Esophagus squamous epithelium (tissue), 5 donors: ENCODE measurements around the gene CD247. TPM values are rescaled to one million over a fixed set of nuclear protein-coding genes. Genes with fewer than 3 reads are reported as not detected.
A peak's percentile ranks its signal among the peaks of the same experiment; 100 is the strongest.

Experiments
- DNase-seq: peaks from one replicate; lab custom pipeline; 2025; lab: John Stamatoyannopoulos, UW
- H3K27ac ChIP-seq, 4 donors: fragments of 200-600 bp; sonication (generic); one replicate each; pipeline ENCODE4 v1.5.1; 2016 to 2019; ENCODE audit warnings: mild to moderate bottlenecking in 1 of 4
- H3K27me3 ChIP-seq, 4 donors: fragments of 200-600 bp; sonication (generic); 1 replicate in 3 of 4; 2 replicates in 1 of 4; pipeline versions ENCODE4 v1.5.1 to v1.6.0; 2017 to 2021; ENCODE audit warnings: antibody characterized with exemption in 1 of 4
- H3K36me3 ChIP-seq, 3 donors: fragments of 200-600 bp; sonication (generic); one replicate each; pipeline ENCODE4 v1.5.1; 2016 to 2019
- H3K4me1 ChIP-seq, 3 donors: fragments of 200-600 bp; sonication (generic); one replicate each; pipeline ENCODE4 v1.5.1; 2017 to 2019
- H3K4me3 ChIP-seq, 4 donors: fragments of 200-600 bp; sonication (generic); 1 replicate in 3 of 4; 2 replicates in 1 of 4; pipeline ENCODE4 v1.5.1; 2016 to 2019; ENCODE audit warnings: mild to moderate bottlenecking in 2 of 4, moderate library complexity in 1 of 4
- H3K9me3 ChIP-seq, 3 donors: fragments of 200-600 bp; sonication (generic); one replicate each; pipeline ENCODE4 v1.5.1; 2016 to 2019
- POLR2A ChIP-seq, 4 donors: fragments of 450-650 bp; IDR thresholded peaks; one replicate each; pipeline ENCODE4 v1.6.1; 2017; ENCODE audit warnings: antibody characterized with exemption in 4 of 4, mild to moderate bottlenecking in 4 of 4, moderate library complexity in 3 of 4
- WGBS, 2 donors: methylation state at CpG; one replicate each; pipeline ENCODE4 v1.1.5; 2018; 5-methylcytosine and 5-hydroxymethylcytosine counted together
- intact Hi-C: fragments of 100-400 bp; cut with DNase I; formaldehyde crosslinking; loops from one replicate; pipeline ENCODE4 v1.15.0; 2022
- total RNA-seq, 4 donors: library from RNA; depleted of rRNA; stranded (reverse); fragments of >200 nt; gene quantifications; one replicate each; pipeline ENCODE4 v1.1.0, GENCODE V29; 2016
- TF ChIP-seq, protein P1 (sequence below), 6 experiments: fragments of 450-650 bp in 4 of 6; fragments of 200-600 bp in 2 of 6; sonication (generic) in 2 of 6; IDR thresholded peaks; one replicate each; pipeline ENCODE4 v1.5.1; 2016 to 2019; ENCODE audit warnings: antibody characterized with exemption in 6 of 6, mild to moderate bottlenecking in 4 of 6, moderate library complexity in 4 of 6
- donor health status: DM: yes; HTN: yes; CAD: no.

The CD247 gene
- total RNA-seq, 4 donors from 2014 or later, result 0.68 to 3.5 (median 3.1) TPM

DNA sequence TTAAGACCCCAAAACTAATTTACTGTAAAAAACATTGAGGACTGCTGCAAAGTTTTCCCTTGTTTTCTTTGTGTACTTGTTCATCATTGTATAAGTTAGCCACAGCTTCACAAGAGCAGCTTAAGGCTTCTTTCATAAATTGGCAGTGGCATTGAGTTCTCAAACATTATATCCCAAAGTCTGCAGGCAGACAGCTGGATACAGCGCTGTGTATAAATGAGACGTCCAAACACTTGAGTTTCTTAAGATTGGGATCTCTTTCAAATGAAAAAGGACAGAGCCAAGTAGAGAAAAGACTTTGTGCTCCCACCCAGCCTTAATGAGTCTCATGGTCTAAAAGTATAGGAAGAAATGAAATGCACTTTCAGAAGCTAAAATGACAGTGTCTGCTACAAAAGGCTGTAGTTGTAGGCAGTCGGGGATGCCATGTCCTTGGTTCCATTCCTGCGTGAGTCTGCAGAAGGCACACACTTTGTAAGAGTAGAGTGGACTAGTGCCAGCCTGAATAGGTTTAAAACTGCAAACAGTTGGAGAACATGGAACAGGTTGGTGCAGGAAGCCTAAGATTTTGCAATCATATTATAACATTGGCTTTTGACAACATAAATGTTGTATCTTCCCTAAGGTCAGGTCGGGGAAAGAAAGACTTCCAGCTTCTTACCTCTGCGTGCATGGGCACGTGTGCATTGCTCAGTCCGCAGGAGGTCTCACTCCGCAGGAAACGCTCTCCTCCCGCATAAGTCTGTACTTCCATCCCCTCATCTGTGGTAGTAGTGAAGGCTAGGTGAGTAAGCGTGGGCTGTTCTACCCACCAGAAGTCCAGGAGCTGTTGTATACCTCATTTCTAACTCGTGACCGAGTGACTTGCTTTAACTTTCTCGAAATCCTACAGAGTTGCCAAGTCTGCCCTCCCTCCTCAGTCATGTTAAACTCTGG lies 94.4 kb downstream of the CD247 start:
- no peak for TF ChIP-seq POLR2A (IDR thresholded peaks at IDR 0.05)
- TF ChIP-seq, protein P1, sequence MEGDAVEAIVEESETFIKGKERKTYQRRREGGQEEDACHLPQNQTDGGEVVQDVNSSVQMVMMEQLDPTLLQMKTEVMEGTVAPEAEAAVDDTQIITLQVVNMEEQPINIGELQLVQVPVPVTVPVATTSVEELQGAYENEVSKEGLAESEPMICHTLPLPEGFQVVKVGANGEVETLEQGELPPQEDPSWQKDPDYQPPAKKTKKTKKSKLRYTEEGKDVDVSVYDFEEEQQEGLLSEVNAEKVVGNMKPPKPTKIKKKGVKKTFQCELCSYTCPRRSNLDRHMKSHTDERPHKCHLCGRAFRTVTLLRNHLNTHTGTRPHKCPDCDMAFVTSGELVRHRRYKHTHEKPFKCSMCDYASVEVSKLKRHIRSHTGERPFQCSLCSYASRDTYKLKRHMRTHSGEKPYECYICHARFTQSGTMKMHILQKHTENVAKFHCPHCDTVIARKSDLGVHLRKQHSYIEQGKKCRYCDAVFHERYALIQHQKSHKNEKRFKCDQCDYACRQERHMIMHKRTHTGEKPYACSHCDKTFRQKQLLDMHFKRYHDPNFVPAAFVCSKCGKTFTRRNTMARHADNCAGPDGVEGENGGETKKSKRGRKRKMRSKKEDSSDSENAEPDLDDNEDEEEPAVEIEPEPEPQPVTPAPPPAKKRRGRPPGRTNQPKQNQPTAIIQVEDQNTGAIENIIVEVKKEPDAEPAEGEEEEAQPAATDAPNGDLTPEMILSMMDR (IDR thresholded peaks at IDR 0.05), result no peak
- no peaks in the 10 kb centered on the region for H3K9me3 ChIP-seq
- H3K27me3 ChIP-seq, result no peaks in the 10 kb centered on the region
- H3K4me3 ChIP-seq, result no peak overlapping the region
- 33 to 48% methylated on average over 15 of the region's 15 CpGs for WGBS, 2 donors
- no peaks in the 10 kb centered on the region for H3K36me3 ChIP-seq
- H3K4me1 ChIP-seq, result peaks cover 11 to 68% (median 21%) of the 10 kb centered on the region in 3 donors
- H3K27ac ChIP-seq, result peak overlapping the region; percentile 15 to 77 (median 68)
- intact Hi-C loops, result no loop called here
- DNase-seq, result no peak

DNA sequence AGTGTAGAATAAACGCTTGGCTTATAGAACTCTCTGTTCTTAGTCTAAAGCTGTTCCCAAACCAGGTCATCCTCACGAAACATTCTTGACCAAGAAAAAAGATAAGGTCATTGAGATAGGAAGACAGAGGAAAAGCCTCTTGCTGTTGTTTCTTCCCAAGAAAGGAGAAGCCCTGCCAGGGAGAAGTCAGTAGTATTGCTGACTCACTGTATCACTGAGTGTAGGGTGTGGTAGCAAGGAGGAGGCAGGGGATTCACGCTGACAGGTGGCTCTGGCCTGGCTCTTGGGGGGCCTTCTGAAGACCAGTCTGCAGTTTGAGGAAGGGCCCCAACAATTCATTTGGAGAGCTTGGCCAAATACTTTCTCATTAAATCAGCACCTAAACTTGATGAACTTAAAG lies 97.8 kb downstream of the CD247 start:
- no peak for DNase-seq
- H3K4me1 ChIP-seq, result peaks cover 11 to 53% (median 21%) of the 10 kb centered on the region in 3 donors
- H3K27me3 ChIP-seq, result no peaks in the 10 kb centered on the region
- intact Hi-C loops, result no loop called here
- H3K27ac ChIP-seq, result peak overlapping the region in 1 of 4 donors; percentile 38
- H3K36me3 ChIP-seq, result peaks cover 0 to 8% (median 0%) of the 10 kb centered on the region in 3 donors
- WGBS, 2 donors, result 34 to 42% methylated on average over 3 of the region's 3 CpGs
- H3K4me3 ChIP-seq, result no peak overlapping the region
- TF ChIP-seq, protein P1 (IDR thresholded peaks at IDR 0.05), result no peak
- H3K9me3 ChIP-seq, result no peaks in the 10 kb centered on the region

DNA sequence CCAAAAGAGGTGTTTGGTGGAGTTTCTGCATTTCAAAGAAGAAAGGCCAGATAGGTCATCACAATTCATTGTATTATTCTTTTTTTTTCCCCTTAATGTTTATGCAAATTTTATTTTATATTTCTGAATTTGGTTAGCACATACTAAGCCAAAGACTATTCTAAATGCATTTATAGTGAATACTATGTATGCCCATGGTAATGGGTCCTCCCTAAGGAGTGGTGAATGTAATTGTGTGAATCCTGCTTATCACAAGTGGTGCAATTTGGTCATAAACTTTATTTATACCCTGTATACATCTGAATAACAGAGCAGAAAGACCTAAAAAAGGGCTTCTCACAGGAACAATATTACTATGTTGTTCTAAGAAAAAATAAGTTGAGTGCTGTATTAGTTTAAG lies 99.1 kb downstream of the CD247 start:
- Histone ChIP-seq H3K9me3 (no peaks in the 10 kb centered on the region), H3K4me1 (peaks cover 2 to 40% (median 12%) of the 10 kb centered on the region in 3 donors), H3K27ac (no peak overlapping the region), H3K36me3 (peaks cover 0 to 20% (median 0%) of the 10 kb centered on the region in 3 donors), H3K27me3 (no peaks in the 10 kb centered on the region), H3K4me3 (no peak overlapping the region)
- no peak for DNase-seq
- TF ChIP-seq POLR2A (IDR thresholded peaks at IDR 0.05), result no peak
- TF ChIP-seq, protein P1 (IDR thresholded peaks at IDR 0.05), result no peak
- intact Hi-C loops, result no loop called here

DNA sequence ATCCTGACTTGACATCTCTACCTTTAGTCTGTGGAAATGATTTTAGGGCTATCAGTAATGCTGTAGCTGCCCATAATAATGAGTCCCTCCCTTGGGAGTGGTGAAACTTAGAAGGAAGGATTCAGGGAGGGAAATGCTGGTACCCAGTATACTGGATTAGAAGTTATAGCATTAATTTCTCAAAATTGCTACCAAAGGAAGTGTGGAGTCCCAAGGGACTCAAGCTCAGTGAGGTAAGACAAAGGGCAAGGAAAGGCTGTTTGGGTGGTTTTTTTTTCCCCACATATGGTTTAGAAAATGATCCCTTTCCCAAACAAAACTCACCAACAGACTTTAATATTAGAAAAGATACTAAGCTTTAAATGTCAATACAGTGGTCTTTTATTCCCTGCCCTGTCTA lies 99.9 kb downstream of the CD247 start:
- H3K4me3 ChIP-seq, result no peak overlapping the region
- peaks cover 0 to 29% (median 0%) of the 10 kb centered on the region in 3 donors for H3K36me3 ChIP-seq
- H3K4me1 ChIP-seq, result peaks cover 0 to 31% (median 4%) of the 10 kb centered on the region in 3 donors
- no peaks in the 10 kb centered on the region for H3K9me3 ChIP-seq
- H3K27me3 ChIP-seq, result no peaks in the 10 kb centered on the region
- intact Hi-C loops, result no loop called here
- no peak for DNase-seq
- TF ChIP-seq POLR2A (IDR thresholded peaks at IDR 0.05), result no peak
- TF ChIP-seq, protein P1 (IDR thresholded peaks at IDR 0.05), result no peak
- H3K27ac ChIP-seq, result no peak overlapping the region

DNA sequence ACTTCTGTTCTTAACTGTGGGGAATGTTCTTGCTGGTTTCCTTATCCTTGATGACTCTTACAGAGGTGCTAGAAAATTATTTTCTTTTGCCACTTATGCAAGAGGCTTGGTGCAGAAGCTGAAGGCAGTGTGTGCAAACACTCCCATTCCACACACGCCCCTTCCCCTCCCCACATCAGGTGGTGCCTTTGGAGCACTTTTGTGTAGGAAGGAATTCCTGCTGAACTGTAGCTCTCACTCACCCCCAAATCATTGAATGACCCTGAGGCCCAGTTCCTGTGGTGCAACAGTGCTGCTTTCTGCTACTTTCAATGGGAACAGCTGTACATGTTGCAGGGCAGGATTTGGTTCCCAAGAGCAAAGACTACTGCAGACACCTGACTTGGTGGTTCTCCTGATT lies 101.8 kb downstream of the CD247 start:
- Histone ChIP-seq H3K4me1 (peaks cover 0 to 14% (median 0%) of the 10 kb centered on the region in 3 donors), H3K27me3 (no peaks in the 10 kb centered on the region), H3K9me3 (no peaks in the 10 kb centered on the region), H3K27ac (no peak overlapping the region), H3K4me3 (no peak overlapping the region), H3K36me3 (peaks cover 0 to 48% (median 8%) of the 10 kb centered on the region in 3 donors)
- TF ChIP-seq, protein P1 (IDR thresholded peaks at IDR 0.05), result no peak
- no peak for TF ChIP-seq POLR2A (IDR thresholded peaks at IDR 0.05)
- WGBS, 2 donors, result 56 to 83% methylated on average over 1 of the region's 1 CpG
- no peak for DNase-seq
- intact Hi-C loops, result no loop called here
